HG03066 (cell line): Measurements from ENCODE around the gene ALOX12.
"Not testable (repeated sequence)": the region's sequence is repeated elsewhere in the genome, so short reads cannot be mapped to it uniquely, and the experiment has no call there.

Experiments used
- ATAC-seq: cut with Tn5 transposase; IDR thresholded peaks from one replicate; pipeline ENCODE4 v1.9.1; 2021; ENCODE audit warnings: low read depth; ENCODE audit not compliant: unreplicated experiment

The ALOX12 gene

GRCh38 chr17:7043182-7043496 is 47.3 kb downstream of the ALOX12 start:
- ATAC-seq, result no peak

- ATAC-seq, result no peak
These were observed 47.8 kb downstream of the ALOX12 start, which contains the start of gene SLC16A11 for GRCh38 chr17:7043497-7044198. Gene SLC16A11 (minus strand): TSS chr17:7044092. CDS start chr17:7043513, 579 bp downstream.

- no peak for ATAC-seq
These were observed 49.8 kb downstream of the ALOX12 start for GRCh38 chr17:7045492-7046126.

GRCh38 chr17:7046127-7046724 is 50.4 kb downstream of the ALOX12 start:
- no peak for ATAC-seq

- ATAC-seq, result not testable (repeated sequence)
These were observed 51.0 kb downstream of the ALOX12 start for GRCh38 chr17:7046725-7047397.

GRCh38 chr17:7047566-7047965 is 51.7 kb downstream of the ALOX12 start:
- ATAC-seq, result no peak

GRCh38 chr17:7048968-7049367 is 53.1 kb downstream of the ALOX12 start:
- no peak for ATAC-seq

- not testable (repeated sequence) for ATAC-seq
These were observed 54.7 kb downstream of the ALOX12 start for GRCh38 chr17:7050583-7050982.

GRCh38 chr17:7056386-7056785 is 60.5 kb downstream of the ALOX12 start:
- ATAC-seq, result no peak

GRCh38 chr17:7058831-7059447 is 63.1 kb downstream of the ALOX12 start:
- ATAC-seq, result no peak
